ENCODE data around the gene PLCB1.

Gene PLCB1

GRCh38 chr20:8196096-8196495, 64.0 kb downstream of the PLCB1 start:
- H3K4me3 ChIP-seq (ENCODE audit: low read length) = no peak overlapping the region
- DNase-seq (ENCODE audit: low read depth, low spot score) = no peak

- no peak for DNase-seq (ENCODE audit: low read depth, low spot score)
- H3K4me3 ChIP-seq (ENCODE audit: low read length) = no peak overlapping the region
Observed at GRCh38 chr20:8200220-8200619, 68.2 kb downstream of the PLCB1 start.

GRCh38 chr20:8203366-8203765, 71.3 kb downstream of the PLCB1 start:
- no peak for DNase-seq (ENCODE audit: low read depth, low spot score)
- no peak overlapping the region for H3K4me3 ChIP-seq (ENCODE audit: low read length)

- H3K4me3 ChIP-seq (ENCODE audit: low read length) = no peak overlapping the region
- no peak for DNase-seq (ENCODE audit: low read depth, low spot score)
Observed at GRCh38 chr20:8205996-8206395, 73.9 kb downstream of the PLCB1 start.

- DNase-seq (ENCODE audit: low read depth, low spot score) = no peak
- no peak overlapping the region for H3K4me3 ChIP-seq (ENCODE audit: low read length)
Observed at GRCh38 chr20:8208226-8208625, 76.2 kb downstream of the PLCB1 start.

- H3K4me3 ChIP-seq (ENCODE audit: low read length) = no peak overlapping the region
- DNase-seq (ENCODE audit: low read depth, low spot score) = no peak
Observed at GRCh38 chr20:8209061-8209460, 77.0 kb downstream of the PLCB1 start.

GRCh38 chr20:8210749-8211148, 78.7 kb downstream of the PLCB1 start:
- no peak for DNase-seq (ENCODE audit: low read depth, low spot score)
- H3K4me3 ChIP-seq (ENCODE audit: low read length) = no peak overlapping the region

- no peak overlapping the region for H3K4me3 ChIP-seq (ENCODE audit: low read length)
- no peak for DNase-seq (ENCODE audit: low read depth, low spot score)
Observed at GRCh38 chr20:8212286-8212685, 80.2 kb downstream of the PLCB1 start.

- H3K4me3 ChIP-seq (ENCODE audit: low read length) = peak overlapping the region; percentile 47; the same call in 1 of the 2 replicates
- DNase-seq (ENCODE audit: low read depth, low spot score) = peak; percentile 17
Observed at GRCh38 chr20:8213270-8213669, 81.2 kb downstream of the PLCB1 start.

- peak; percentile 69 for DNase-seq (ENCODE audit: low read depth, low spot score)
- peak overlapping the region; percentile 47 for H3K4me3 ChIP-seq (ENCODE audit: low read length)
Observed at GRCh38 chr20:8213831-8214587, 81.9 kb downstream of the PLCB1 start.

- no peak for DNase-seq (ENCODE audit: low read depth, low spot score)
- no peak overlapping the region for H3K4me3 ChIP-seq (ENCODE audit: low read length)
Observed at GRCh38 chr20:8215361-8215781, 83.3 kb downstream of the PLCB1 start.

- DNase-seq (ENCODE audit: low read depth, low spot score) = no peak
- H3K4me3 ChIP-seq (ENCODE audit: low read length) = no peak overlapping the region
Observed at GRCh38 chr20:8216375-8217200, 84.5 kb downstream of the PLCB1 start.

GRCh38 chr20:8218861-8219260, 86.8 kb downstream of the PLCB1 start:
- no peak overlapping the region for H3K4me3 ChIP-seq (ENCODE audit: low read length)
- no peak for DNase-seq (ENCODE audit: low read depth, low spot score)

- DNase-seq (ENCODE audit: low read depth, low spot score) = no peak
- H3K4me3 ChIP-seq (ENCODE audit: low read length) = no peak overlapping the region
Observed at GRCh38 chr20:8219403-8219802, 87.3 kb downstream of the PLCB1 start.

GRCh38 chr20:8220716-8221115, 88.7 kb downstream of the PLCB1 start:
- no peak overlapping the region for H3K4me3 ChIP-seq (ENCODE audit: low read length)
- no peak for DNase-seq (ENCODE audit: low read depth, low spot score)

GRCh38 chr20:8221887-8222419, 89.9 kb downstream of the PLCB1 start:
- no peak for DNase-seq (ENCODE audit: low read depth, low spot score)
- H3K4me3 ChIP-seq (ENCODE audit: low read length) = no peak overlapping the region

- DNase-seq (ENCODE audit: low read depth, low spot score) = no peak
- no peak overlapping the region for H3K4me3 ChIP-seq (ENCODE audit: low read length)
Observed at GRCh38 chr20:8223091-8223870, 91.2 kb downstream of the PLCB1 start.

- no peak for DNase-seq (ENCODE audit: low read depth, low spot score)
- H3K4me3 ChIP-seq (ENCODE audit: low read length) = no peak overlapping the region
Observed at GRCh38 chr20:8225658-8226057, 93.6 kb downstream of the PLCB1 start.

GRCh38 chr20:8226106-8226505, 94.0 kb downstream of the PLCB1 start:
- no peak for DNase-seq (ENCODE audit: low read depth, low spot score)
- no peak overlapping the region for H3K4me3 ChIP-seq (ENCODE audit: low read length)

Measured in Jurkat, Clone E6-1 (cell line).